Natural killer cell (primary cell): Measurements from ENCODE around the gene TMC1. TPM values are rescaled to one million over a fixed set of nuclear protein-coding genes. Genes with fewer than 3 reads are reported as not detected.

Experiments
- ATAC-seq, 3 donors: fragments of 150-1000 bp in 2 of 3; fragments of 200-7000 bp in 1 of 3; cut with Tn5 transposase; 1 replicate in 1 of 3; 2 replicates in 2 of 3; pipeline ENCODE4 v1.10.0; 2021; ENCODE audit warnings: mild to moderate bottlenecking in 2 of 3, moderate library complexity in 2 of 3
- DNase-seq, 2 donors: peaks; one replicate each; pipeline versions ENCODE4 v3.0.0 to v3.0.0-alpha.2; 2013 to 2021; ENCODE audit warnings: mixed read lengths in 1 of 2
- H3K27ac ChIP-seq: one replicate; pipeline ENCODE4 v1.5.1; 2013; ENCODE audit warnings: mild to moderate bottlenecking, low read length
- H3K27me3 ChIP-seq: one replicate; pipeline ENCODE4 v1.6.1; 2013; ENCODE audit warnings: low read length; ENCODE audit not compliant: control insufficient read depth, insufficient read depth
- H3K36me3 ChIP-seq: one replicate; pipeline ENCODE4 v1.6.1; 2013; ENCODE audit warnings: low read length; ENCODE audit not compliant: control insufficient read depth, insufficient read depth
- H3K4me1 ChIP-seq: one replicate; pipeline ENCODE4 v1.6.1; 2013; ENCODE audit warnings: low read length; ENCODE audit not compliant: control insufficient read depth, insufficient read depth
- H3K4me3 ChIP-seq: one replicate; pipeline ENCODE4 v1.5.1; 2013; ENCODE audit warnings: low read length
- H3K9me3 ChIP-seq: one replicate; pipeline ENCODE4 v1.6.1; 2013; ENCODE audit warnings: low read length; ENCODE audit not compliant: control insufficient read depth, insufficient read depth
- H3K27ac Mint-ChIP-seq, 2 donors: one replicate each; pipeline ENCODE4 v1.8.0; 2022; ENCODE audit warnings: mild to moderate bottlenecking in 2 of 2, mixed read lengths in 2 of 2, moderate library complexity in 1 of 2
- H3K27me3 Mint-ChIP-seq, 2 donors: one replicate each; pipeline ENCODE4 v1.8.0; 2022; ENCODE audit warnings: low read depth in 2 of 2, mixed read lengths in 2 of 2
- H3K36me3 Mint-ChIP-seq: one replicate; pipeline ENCODE4 v1.8.0; 2022; ENCODE audit warnings: mixed read lengths
- H3K4me1 Mint-ChIP-seq, 2 donors: one replicate each; pipeline ENCODE4 v1.8.0; 2022; ENCODE audit warnings: mixed read lengths in 2 of 2
- H3K4me3 Mint-ChIP-seq: one replicate; pipeline ENCODE4 v1.8.0; 2022; ENCODE audit warnings: mild to moderate bottlenecking, moderate library complexity, mixed read lengths
- H3K9me3 Mint-ChIP-seq, 2 donors: one replicate each; pipeline ENCODE4 v1.8.0; 2022; ENCODE audit warnings: mixed read lengths in 2 of 2
- WGBS: methylation state at CpG from one replicate; pipeline ENCODE4 v1.1.7; 2013; ENCODE audit warnings: missing lambda C conversion rate; ENCODE audit not compliant: insufficient coverage; 5-methylcytosine and 5-hydroxymethylcytosine counted together
- intact Hi-C: fragments of 100-400 bp; cut with micrococcal nuclease; formaldehyde crosslinking; loops from one replicate; pipeline ENCODE4 v1.14.2; 2022
- total RNA-seq, 4 donors: library from RNA; stranded (reverse); fragments of 120-200 nt in 1 of 4; gene quantifications; one replicate each; pipeline versions ENCODE4 v1.2.3 to v1.2.4, GENCODE V29; 2013 to 2022
- TF ChIP-seq, protein P1 (sequence below): fragments of 200-600 bp; IDR thresholded peaks from one replicate; pipeline ENCODE4 v1.8.0; 2022; ENCODE audit warnings: antibody characterized with exemption

The TMC1 gene
- total RNA-seq, 3 donors from 2014 or later (not counting 1 experiment from before 2014, with no cell fraction given) = not detected

- Histone ChIP-seq H3K9me3 (no peaks in the 10 kb centered on the region), H3K4me1 (no peaks in the 10 kb centered on the region), H3K27me3 (no peaks in the 10 kb centered on the region), H3K4me3 (no peak overlapping the region), H3K36me3 (no peaks in the 10 kb centered on the region), H3K27ac (no peak overlapping the region)
- no peaks in the 10 kb centered on the region for H3K36me3 Mint-ChIP-seq
- no peaks in the 10 kb centered on the region for H3K4me1 Mint-ChIP-seq
- H3K27ac Mint-ChIP-seq = no peak overlapping the region
- intact Hi-C loops = loop anchor here (1.0 kb wide), 1 partner anchor 13 kb away; no protein-coding TSS in a partner anchor
- 95% methylated on average over 2 of the region's 3 CpGs for WGBS
- ATAC-seq (no peak), DNase-seq (no peak)
- TF ChIP-seq, protein P1, sequence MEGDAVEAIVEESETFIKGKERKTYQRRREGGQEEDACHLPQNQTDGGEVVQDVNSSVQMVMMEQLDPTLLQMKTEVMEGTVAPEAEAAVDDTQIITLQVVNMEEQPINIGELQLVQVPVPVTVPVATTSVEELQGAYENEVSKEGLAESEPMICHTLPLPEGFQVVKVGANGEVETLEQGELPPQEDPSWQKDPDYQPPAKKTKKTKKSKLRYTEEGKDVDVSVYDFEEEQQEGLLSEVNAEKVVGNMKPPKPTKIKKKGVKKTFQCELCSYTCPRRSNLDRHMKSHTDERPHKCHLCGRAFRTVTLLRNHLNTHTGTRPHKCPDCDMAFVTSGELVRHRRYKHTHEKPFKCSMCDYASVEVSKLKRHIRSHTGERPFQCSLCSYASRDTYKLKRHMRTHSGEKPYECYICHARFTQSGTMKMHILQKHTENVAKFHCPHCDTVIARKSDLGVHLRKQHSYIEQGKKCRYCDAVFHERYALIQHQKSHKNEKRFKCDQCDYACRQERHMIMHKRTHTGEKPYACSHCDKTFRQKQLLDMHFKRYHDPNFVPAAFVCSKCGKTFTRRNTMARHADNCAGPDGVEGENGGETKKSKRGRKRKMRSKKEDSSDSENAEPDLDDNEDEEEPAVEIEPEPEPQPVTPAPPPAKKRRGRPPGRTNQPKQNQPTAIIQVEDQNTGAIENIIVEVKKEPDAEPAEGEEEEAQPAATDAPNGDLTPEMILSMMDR = no peak
- no peak overlapping the region for H3K4me3 Mint-ChIP-seq
- no peaks in the 10 kb centered on the region for H3K9me3 Mint-ChIP-seq
- no peaks in the 10 kb centered on the region for H3K27me3 Mint-ChIP-seq
Measured at GRCh38 chr9:72883875-72884274, 362.5 kb downstream of the TMC1 start.

DNA sequence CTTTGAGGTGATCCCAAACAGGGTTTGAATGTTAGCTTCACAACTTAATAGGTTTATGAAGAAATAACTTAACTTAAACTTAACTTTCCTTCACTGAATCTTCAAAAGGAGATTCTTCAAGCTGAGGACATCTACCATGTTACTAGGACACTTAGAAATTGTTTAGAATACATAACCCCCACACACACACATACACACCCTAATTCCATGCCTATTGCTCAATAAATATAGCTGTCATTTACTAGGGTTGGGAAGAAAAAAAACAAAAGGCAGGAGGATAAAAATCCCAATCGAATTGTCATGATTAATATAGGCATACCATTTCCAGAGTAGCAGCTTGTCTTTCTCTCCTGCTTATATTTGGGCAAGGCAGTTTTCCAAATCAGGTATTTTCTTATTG, 363.1 kb downstream of the TMC1 start:
- no peak overlapping the region for H3K27ac ChIP-seq
- H3K4me1 ChIP-seq = no peaks in the 10 kb centered on the region
- DNase-seq (no peak), ATAC-seq (no peak)
- H3K4me3 Mint-ChIP-seq = no peak overlapping the region
- H3K27ac Mint-ChIP-seq = no peak overlapping the region
- no peaks in the 10 kb centered on the region for H3K36me3 ChIP-seq
- 90% methylated on average over 1 of the region's 1 CpG for WGBS
- no peaks in the 10 kb centered on the region for H3K4me1 Mint-ChIP-seq
- no peaks in the 10 kb centered on the region for H3K27me3 ChIP-seq
- no peaks in the 10 kb centered on the region for H3K9me3 ChIP-seq
- no peaks in the 10 kb centered on the region for H3K9me3 Mint-ChIP-seq
- no peaks in the 10 kb centered on the region for H3K27me3 Mint-ChIP-seq
- intact Hi-C loops = no loop called here
- no peak overlapping the region for H3K4me3 ChIP-seq
- no peaks in the 10 kb centered on the region for H3K36me3 Mint-ChIP-seq
- TF ChIP-seq, protein P1 = no peak

Other genes with a start within 250 kb of the TMC1 start
- gene ZFAND5, start 156.4 kb upstream of the TMC1 start, total RNA-seq = 100 to 1,000 TPM; 307 to 450 (median 318) TPM